Thyroid gland (tissue), 4 donors: ENCODE results near the gene TAP2. TPM values are rescaled to one million over a fixed set of nuclear protein-coding genes. Genes with fewer than 3 reads are reported as not detected.

Experiments used
- DNase-seq, 2 donors: peaks; one replicate each; pipeline ENCODE4 v3.0.0-alpha.2; 2019
- H3K27ac ChIP-seq, 3 donors: fragments of 200-600 bp; sonication (generic); 1 replicate in 2 of 3; 2 replicates in 1 of 3; pipeline ENCODE4 v1.5.1; 2016 to 2019; ENCODE audit warnings: mild to moderate bottlenecking in 1 of 3, moderate library complexity in 1 of 3
- H3K27me3 ChIP-seq: fragments of 200-600 bp; sonication (generic); one replicate; pipeline ENCODE4 v1.5.1; 2019
- H3K36me3 ChIP-seq, 2 donors: fragments of 200-600 bp; sonication (generic); one replicate each; pipeline ENCODE4 v1.5.1; 2016 to 2019
- H3K4me1 ChIP-seq, 2 donors: fragments of 200-600 bp; sonication (generic); one replicate each; pipeline ENCODE4 v1.5.1; 2017 to 2019
- H3K4me3 ChIP-seq, 3 donors: fragments of 200-600 bp; sonication (generic); replicated peaks in 1 of 3; 1 replicate in 2 of 3; 2 replicates in 1 of 3; pipeline ENCODE4 v1.5.1; 2016; ENCODE audit warnings: mild to moderate bottlenecking in 1 of 3
- H3K9me3 ChIP-seq: fragments of 200-600 bp; sonication (generic); one replicate; pipeline ENCODE4 v1.5.1; 2017
- POLR2A ChIP-seq, 2 donors: fragments of 450-650 bp; IDR thresholded peaks; one replicate each; pipeline ENCODE4 v1.6.1; 2017; ENCODE audit warnings: antibody characterized with exemption in 2 of 2, mild to moderate bottlenecking in 2 of 2, moderate library complexity in 1 of 2
- WGBS, 2 donors: methylation state at CpG; one replicate each; pipeline ENCODE4 v1.1.5; 2017; 5-methylcytosine and 5-hydroxymethylcytosine counted together
- intact Hi-C: fragments of 100-400 bp; cut with DNase I; formaldehyde crosslinking; loops from one replicate; pipeline ENCODE4 v1.15.1; 2023
- total RNA-seq, 4 donors: library from RNA; depleted of rRNA; stranded (reverse); fragments of >200 nt; gene quantifications; one replicate each; pipeline ENCODE4 v1.2.3, GENCODE V29; 2016
- TF ChIP-seq, protein P1 (sequence below), 6 experiments: fragments of 200-600 bp in 3 of 6; fragments of 450-650 bp in 3 of 6; sonication (generic) in 3 of 6; IDR thresholded peaks; one replicate each; pipeline ENCODE4 v1.5.1; 2016 to 2019; ENCODE audit warnings: antibody characterized with exemption in 6 of 6, mild to moderate bottlenecking in 2 of 6, inconsistent platforms in 1 of 6, moderate library complexity in 1 of 6

The TAP2 gene
- total RNA-seq, 4 donors from 2014 or later, result 6.9 to 31.9 (median 8.2) TPM

DNA sequence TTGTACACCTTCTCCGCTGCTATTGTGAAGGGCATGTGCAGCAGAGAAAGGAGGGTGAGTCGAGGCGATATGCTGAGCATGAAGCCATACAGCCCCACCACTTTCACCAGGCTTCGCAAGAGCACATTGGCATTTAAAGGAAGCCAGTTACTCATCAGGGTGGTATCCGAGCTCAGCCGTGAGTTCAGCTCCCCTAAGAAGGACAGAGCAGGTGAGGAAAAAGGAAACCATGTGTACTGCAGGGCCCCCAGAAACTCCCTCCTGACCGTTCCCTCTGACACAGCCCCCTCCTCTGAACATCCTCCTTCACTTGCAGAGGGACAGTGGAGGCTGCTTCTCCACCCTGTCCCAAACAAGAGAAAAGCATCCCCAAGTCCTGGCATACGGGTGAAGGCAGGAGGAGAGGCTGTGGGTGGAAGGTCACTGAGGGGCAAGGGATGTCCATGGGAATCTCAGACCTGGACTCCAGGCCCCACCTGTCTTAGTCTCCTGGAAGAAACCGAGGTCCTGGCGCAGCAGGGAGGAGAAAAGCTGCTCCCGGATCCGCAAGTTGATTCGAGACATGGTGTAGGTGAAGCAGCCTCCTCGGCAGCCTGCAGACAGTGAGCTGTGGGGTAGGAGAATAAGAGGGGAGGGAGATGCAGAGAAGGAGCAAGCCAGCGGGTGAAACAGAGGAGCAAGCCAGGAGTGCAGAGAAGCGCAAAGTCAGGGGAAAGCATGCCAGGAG, 3.2 kb downstream of the TAP2 start:
- H3K4me3 ChIP-seq, result no peak overlapping the region
- peaks cover 0 to under 1% of the 10 kb centered on the region in 2 donors for H3K36me3 ChIP-seq
- intact Hi-C loops, result loop anchor here (5.0 kb wide), 1 partner anchor 37 kb away; no protein-coding TSS in a partner anchor
- H3K27me3 ChIP-seq, result no peaks in the 10 kb centered on the region
- no peak overlapping the region for H3K27ac ChIP-seq
- TF ChIP-seq, protein P1, sequence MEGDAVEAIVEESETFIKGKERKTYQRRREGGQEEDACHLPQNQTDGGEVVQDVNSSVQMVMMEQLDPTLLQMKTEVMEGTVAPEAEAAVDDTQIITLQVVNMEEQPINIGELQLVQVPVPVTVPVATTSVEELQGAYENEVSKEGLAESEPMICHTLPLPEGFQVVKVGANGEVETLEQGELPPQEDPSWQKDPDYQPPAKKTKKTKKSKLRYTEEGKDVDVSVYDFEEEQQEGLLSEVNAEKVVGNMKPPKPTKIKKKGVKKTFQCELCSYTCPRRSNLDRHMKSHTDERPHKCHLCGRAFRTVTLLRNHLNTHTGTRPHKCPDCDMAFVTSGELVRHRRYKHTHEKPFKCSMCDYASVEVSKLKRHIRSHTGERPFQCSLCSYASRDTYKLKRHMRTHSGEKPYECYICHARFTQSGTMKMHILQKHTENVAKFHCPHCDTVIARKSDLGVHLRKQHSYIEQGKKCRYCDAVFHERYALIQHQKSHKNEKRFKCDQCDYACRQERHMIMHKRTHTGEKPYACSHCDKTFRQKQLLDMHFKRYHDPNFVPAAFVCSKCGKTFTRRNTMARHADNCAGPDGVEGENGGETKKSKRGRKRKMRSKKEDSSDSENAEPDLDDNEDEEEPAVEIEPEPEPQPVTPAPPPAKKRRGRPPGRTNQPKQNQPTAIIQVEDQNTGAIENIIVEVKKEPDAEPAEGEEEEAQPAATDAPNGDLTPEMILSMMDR (IDR thresholded peaks at IDR 0.05), result no peak
- no peak for TF ChIP-seq POLR2A (IDR thresholded peaks at IDR 0.05)
- DNase-seq, result no peak
- H3K9me3 ChIP-seq, result no peaks in the 10 kb centered on the region
- WGBS, 2 donors, result 93 to 94% methylated on average over 16 of the region's 16 CpGs
- H3K4me1 ChIP-seq, result peaks cover 6 to 22% of the 10 kb centered on the region in 2 donors

DNA sequence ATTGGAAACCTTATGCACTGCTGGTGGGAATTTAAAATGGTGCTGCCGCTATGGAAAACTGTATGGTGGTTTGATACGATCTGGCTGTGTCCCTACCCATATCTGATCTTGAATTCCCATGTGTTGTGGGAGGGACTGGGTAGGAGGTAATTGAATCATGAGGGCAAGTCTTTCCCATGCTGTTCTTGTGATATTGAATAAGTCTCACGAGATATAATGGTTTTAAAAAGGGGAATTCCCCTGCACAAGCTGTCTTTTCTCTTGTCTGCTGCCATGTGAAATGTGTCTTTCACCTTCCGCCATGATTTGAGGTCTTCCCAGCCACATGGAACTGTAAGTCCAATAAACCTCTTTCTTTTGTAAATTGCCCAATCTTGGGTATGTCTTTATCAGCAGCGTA, 4.9 kb downstream of the TAP2 start:
- H3K27ac ChIP-seq, result no peak overlapping the region
- H3K4me3 ChIP-seq, result no peak overlapping the region
- no peaks in the 10 kb centered on the region for H3K36me3 ChIP-seq
- intact Hi-C loops, result no loop called here
- peaks cover 6 to 17% of the 10 kb centered on the region in 2 donors for H3K4me1 ChIP-seq
- TF ChIP-seq, protein P1 (IDR thresholded peaks at IDR 0.05), result no peak
- no peak for TF ChIP-seq POLR2A (IDR thresholded peaks at IDR 0.05)
- no peaks in the 10 kb centered on the region for H3K9me3 ChIP-seq
- WGBS, 2 donors, result 85 to 90% methylated on average over 5 of the region's 5 CpGs
- DNase-seq, result no peak
- no peaks in the 10 kb centered on the region for H3K27me3 ChIP-seq

GRCh38 chr6:32832535-32832934, 6.0 kb downstream of the TAP2 start:
- no peak overlapping the region for H3K4me3 ChIP-seq
- H3K27me3 ChIP-seq, result no peaks in the 10 kb centered on the region
- no peaks in the 10 kb centered on the region for H3K36me3 ChIP-seq
- H3K4me1 ChIP-seq, result peaks cover 1 to 12% of the 10 kb centered on the region in 2 donors
- intact Hi-C loops, result no loop called here
- WGBS, 2 donors, result 76% methylated on average over 13 of the region's 13 CpGs
- DNase-seq, result no peak
- no peak overlapping the region for H3K27ac ChIP-seq
- no peaks in the 10 kb centered on the region for H3K9me3 ChIP-seq
- no peak for TF ChIP-seq POLR2A (IDR thresholded peaks at IDR 0.05)

GRCh38 chr6:32830936-32831335, 7.6 kb downstream of the TAP2 start:
- Histone ChIP-seq H3K36me3 (no peaks in the 10 kb centered on the region), H3K9me3 (no peaks in the 10 kb centered on the region), H3K27me3 (no peaks in the 10 kb centered on the region), H3K4me3 (no peak overlapping the region), H3K4me1 (peaks cover 0 to 9% of the 10 kb centered on the region in 2 donors), H3K27ac (no peak overlapping the region)
- no peak for TF ChIP-seq POLR2A (IDR thresholded peaks at IDR 0.05)
- TF ChIP-seq, protein P1 (IDR thresholded peaks at IDR 0.05), result no peak
- DNase-seq, result peak; percentile 66 to 72
- intact Hi-C loops, result no loop called here
- WGBS, 2 donors, result 28 to 30% methylated on average over 5 of the region's 5 CpGs

- no peak overlapping the region for H3K27ac ChIP-seq
- TF ChIP-seq, protein P1 (IDR thresholded peaks at IDR 0.05), result no peak
- TF ChIP-seq POLR2A (IDR thresholded peaks at IDR 0.05), result no peak
- no peak for DNase-seq
- no peaks in the 10 kb centered on the region for H3K36me3 ChIP-seq
- H3K9me3 ChIP-seq, result no peaks in the 10 kb centered on the region
- peaks cover 0 to 9% of the 10 kb centered on the region in 2 donors for H3K4me1 ChIP-seq
- H3K4me3 ChIP-seq, result no peak overlapping the region
- intact Hi-C loops, result no loop called here
- H3K27me3 ChIP-seq, result no peaks in the 10 kb centered on the region
- WGBS, 2 donors, result 96 to 99% methylated on average over 5 of the region's 5 CpGs
Measured at GRCh38 chr6:32830017-32830416, 8.5 kb downstream of the TAP2 start.
